Karpas-422 (cell line): ENCODE measurements around the gene LANCL2. TPM values are rescaled to one million over a fixed set of nuclear protein-coding genes. Genes with fewer than 3 reads are reported as not detected.
"Not testable (repeated sequence)": the region's sequence is repeated elsewhere in the genome, so short reads cannot be mapped to it uniquely, and the experiment has no call there.

Experiments used
- DNase-seq: peaks from one replicate; pipeline ENCODE4 v3.0.0-alpha.2; 2015
- H2AFZ ChIP-seq: fragments of 200-600 bp; sonication (generic); 2 replicates; pipeline ENCODE4 v1.6.1; 2014; ENCODE audit warnings: antibody characterized with exemption, low read length, mixed read lengths
- H3K27ac ChIP-seq: fragments of 200-600 bp; sonication (generic); 2 replicates; pipeline ENCODE4 v1.5.1; 2014; ENCODE audit warnings: mild to moderate bottlenecking, low read length, moderate library complexity
- H3K27me3 ChIP-seq: fragments of 200-600 bp; sonication (generic); 2 replicates; pipeline ENCODE4 v1.6.1; 2014; ENCODE audit warnings: low read length, mixed read lengths
- H3K36me3 ChIP-seq: fragments of 200-600 bp; sonication (generic); 2 replicates; pipeline ENCODE4 v1.6.1; 2014; ENCODE audit warnings: low read length, mixed read lengths; ENCODE audit not compliant: insufficient read depth
- H3K4me1 ChIP-seq: fragments of 200-600 bp; sonication (generic); 2 replicates; pipeline ENCODE4 v1.6.1; 2014; ENCODE audit warnings: mild to moderate bottlenecking, low read length, mixed read lengths
- H3K4me2 ChIP-seq: fragments of 200-600 bp; sonication (generic); 2 replicates; pipeline ENCODE4 v1.6.1; 2014; ENCODE audit warnings: low read length, low read depth, mild to moderate bottlenecking; ENCODE audit not compliant: poor library complexity, severe bottlenecking
- H3K4me3 ChIP-seq: fragments of 200-600 bp; sonication (generic); 2 replicates; pipeline ENCODE4 v1.5.1; 2014; ENCODE audit warnings: mild to moderate bottlenecking, antibody characterized with exemption, low read length, mixed read lengths
- H3K79me2 ChIP-seq: fragments of 200-600 bp; sonication (generic); 2 replicates; pipeline ENCODE4 v1.6.1; 2014; ENCODE audit warnings: mild to moderate bottlenecking, low read length, mixed read lengths
- H3K9ac ChIP-seq: fragments of 200-600 bp; sonication (generic); 2 replicates; pipeline ENCODE4 v1.6.0; 2014; ENCODE audit warnings: low read length
- H3K9me2 ChIP-seq: fragments of 200-600 bp; sonication (generic), shearing (Covaris generic); replicated peaks from 2 replicates; pipeline ENCODE4 v1.6.0; 2014; ENCODE audit warnings: mild to moderate bottlenecking, low read length, moderate library complexity; ENCODE audit not compliant: insufficient read depth
- H3K9me3 ChIP-seq: fragments of 300-700, 200-600 bp; sonication (generic); 2 replicates; pipeline ENCODE4 v1.6.1; 2014; ENCODE audit warnings: low read length, mixed read lengths
- H4K20me1 ChIP-seq: fragments of 200-600 bp; sonication (generic); 2 replicates; pipeline ENCODE4 v1.6.1; 2014; ENCODE audit warnings: mild to moderate bottlenecking, antibody characterized with exemption, low read length, low read depth; ENCODE audit not compliant: insufficient read depth
- total RNA-seq: library from RNA; depleted of rRNA; stranded (reverse); fragments of >200 nt; shearing (Covaris generic); gene quantifications from 2 replicates; pipeline ENCODE4 v1.2.3, GENCODE V29; 2014; ENCODE audit warnings: low replicate concordance

The LANCL2 gene
- total RNA-seq, 1 experiment from 2014 or later: 10.9 TPM

GRCh38 chr7:55417456-55417855 is 52.3 kb downstream of the LANCL2 start:
- not testable (repeated sequence) for H3K9ac ChIP-seq, H3K4me3 ChIP-seq, H3K9me3 ChIP-seq, H3K27me3 ChIP-seq, H3K4me1 ChIP-seq, H3K27ac ChIP-seq, H3K79me2 ChIP-seq, H3K4me2 ChIP-seq, H4K20me1 ChIP-seq, H2AFZ ChIP-seq, H3K36me3 ChIP-seq, H3K9me2 ChIP-seq, DNase-seq

- Histone ChIP-seq H3K4me3 (no peak overlapping the region), H3K4me1 (no peaks in the 10 kb centered on the region), H3K4me2 (no peak overlapping the region), H3K9ac (no peak overlapping the region), H3K9me2 (no peaks in the 10 kb centered on the region), H3K27ac (no peak overlapping the region), H3K27me3 (no peaks in the 10 kb centered on the region), H3K9me3 (no peaks in the 10 kb centered on the region), H3K36me3 (no peaks in the 10 kb centered on the region), H3K79me2 (no peaks in the 10 kb centered on the region), H2AFZ (no peak overlapping the region), H4K20me1 (no peaks in the 10 kb centered on the region)
- DNase-seq: no peak
Observed at GRCh38 chr7:55420530-55420929, 55.4 kb downstream of the LANCL2 start.

GRCh38 chr7:55423277-55423711 is 58.2 kb downstream of the LANCL2 start:
- H3K27ac ChIP-seq: no peak overlapping the region
- H3K79me2 ChIP-seq: no peaks in the 10 kb centered on the region
- H2AFZ ChIP-seq: no peak overlapping the region
- no peaks in the 10 kb centered on the region for H3K36me3 ChIP-seq
- no peaks in the 10 kb centered on the region for H3K4me1 ChIP-seq
- no peaks in the 10 kb centered on the region for H3K9me3 ChIP-seq
- no peaks in the 10 kb centered on the region for H3K27me3 ChIP-seq
- no peaks in the 10 kb centered on the region for H4K20me1 ChIP-seq
- H3K4me3 ChIP-seq: no peak overlapping the region
- no peak overlapping the region for H3K9ac ChIP-seq
- no peak for DNase-seq
- H3K9me2 ChIP-seq: no peaks in the 10 kb centered on the region
- H3K4me2 ChIP-seq: no peak overlapping the region

- Histone ChIP-seq H2AFZ (no peak overlapping the region), H3K4me3 (no peak overlapping the region), H3K79me2 (no peaks in the 10 kb centered on the region), H3K4me1 (no peaks in the 10 kb centered on the region), H3K9ac (no peak overlapping the region), H4K20me1 (no peaks in the 10 kb centered on the region), H3K9me3 (no peaks in the 10 kb centered on the region), H3K9me2 (no peaks in the 10 kb centered on the region), H3K4me2 (no peak overlapping the region), H3K36me3 (no peaks in the 10 kb centered on the region), H3K27me3 (no peaks in the 10 kb centered on the region), H3K27ac (no peak overlapping the region)
- no peak for DNase-seq
Observed at GRCh38 chr7:55423891-55424290, 58.8 kb downstream of the LANCL2 start.

GRCh38 chr7:55425141-55425752 is 60.1 kb downstream of the LANCL2 start:
- H3K27ac ChIP-seq: no peak overlapping the region
- H3K27me3 ChIP-seq: no peaks in the 10 kb centered on the region
- no peak for DNase-seq
- no peaks in the 10 kb centered on the region for H3K9me2 ChIP-seq
- H3K9ac ChIP-seq: no peak overlapping the region
- H3K4me3 ChIP-seq: no peak overlapping the region
- no peak overlapping the region for H2AFZ ChIP-seq
- no peaks in the 10 kb centered on the region for H3K36me3 ChIP-seq
- H3K4me1 ChIP-seq: no peaks in the 10 kb centered on the region
- no peaks in the 10 kb centered on the region for H4K20me1 ChIP-seq
- no peaks in the 10 kb centered on the region for H3K9me3 ChIP-seq
- H3K4me2 ChIP-seq: no peak overlapping the region
- H3K79me2 ChIP-seq: no peaks in the 10 kb centered on the region

GRCh38 chr7:55426676-55427075 is 61.5 kb downstream of the LANCL2 start:
- Histone ChIP-seq H3K9me2 (no peaks in the 10 kb centered on the region), H3K9ac (no peak overlapping the region), H3K4me3 (no peak overlapping the region), H3K9me3 (no peaks in the 10 kb centered on the region), H2AFZ (no peak overlapping the region), H3K36me3 (no peaks in the 10 kb centered on the region), H3K4me1 (no peaks in the 10 kb centered on the region), H3K27me3 (no peaks in the 10 kb centered on the region), H3K27ac (no peak overlapping the region), H3K4me2 (no peak overlapping the region), H3K79me2 (no peaks in the 10 kb centered on the region), H4K20me1 (no peaks in the 10 kb centered on the region)
- DNase-seq: no peak

GRCh38 chr7:55427342-55427741 is 62.2 kb downstream of the LANCL2 start:
- Histone ChIP-seq H3K4me2 (no peak overlapping the region), H3K27ac (no peak overlapping the region), H3K36me3 (no peaks in the 10 kb centered on the region), H3K9me3 (no peaks in the 10 kb centered on the region), H3K27me3 (no peaks in the 10 kb centered on the region), H3K4me3 (no peak overlapping the region), H4K20me1 (no peaks in the 10 kb centered on the region), H3K79me2 (no peaks in the 10 kb centered on the region), H3K9me2 (no peaks in the 10 kb centered on the region), H3K9ac (no peak overlapping the region), H2AFZ (no peak overlapping the region), H3K4me1 (no peaks in the 10 kb centered on the region)
- no peak for DNase-seq

GRCh38 chr7:55427800-55428199 is 62.7 kb downstream of the LANCL2 start:
- Histone ChIP-seq H3K4me3 (no peak overlapping the region), H3K4me1 (no peaks in the 10 kb centered on the region), H3K9me2 (no peaks in the 10 kb centered on the region), H3K4me2 (no peak overlapping the region), H3K36me3 (no peaks in the 10 kb centered on the region), H3K9me3 (no peaks in the 10 kb centered on the region), H4K20me1 (no peaks in the 10 kb centered on the region), H3K27ac (no peak overlapping the region), H3K27me3 (no peaks in the 10 kb centered on the region), H3K9ac (no peak overlapping the region), H3K79me2 (no peaks in the 10 kb centered on the region), H2AFZ (no peak overlapping the region)
- DNase-seq: no peak
